ENCODE measurements around the gene CCDC61. TPM values are rescaled to one million over a fixed set of nuclear protein-coding genes. Genes with fewer than 3 reads are reported as not detected.

Gene CCDC61
- total and polyA plus RNA-seq, 4 donors: 7.8 to 21.0 (median 11.0) TPM

GRCh38 chr19:45952686-45953505 lies 42.4 kb upstream of the CCDC61 start:
- H3K27ac ChIP-seq (ENCODE audit: low read depth in 1 of 2, low read length in 1 of 2): peak overlapping the region in 1 of 2 donors; percentile 40
- ATAC-seq (ENCODE audit: insufficient read depth, low FRiP score): no peak

DNA sequence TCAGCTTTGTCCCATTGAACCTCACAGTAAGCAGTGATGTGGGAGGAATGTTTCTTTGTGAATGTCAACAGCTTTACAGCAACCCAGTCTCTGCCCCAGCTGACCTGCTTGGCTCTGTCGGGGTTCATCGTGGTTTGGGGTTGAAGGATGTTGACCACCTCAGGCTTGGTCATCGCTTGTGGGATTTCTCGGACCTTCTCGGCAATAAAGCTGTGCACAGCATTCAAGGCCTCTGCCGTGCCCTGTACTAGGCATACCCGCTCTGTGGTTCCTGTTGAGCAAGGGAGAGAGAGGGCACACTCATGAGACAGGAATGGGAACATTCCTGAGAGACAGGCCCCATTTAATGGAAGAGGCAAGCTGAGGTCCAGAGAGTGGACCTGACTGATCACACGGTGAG lies 41.6 kb upstream of the CCDC61 start:
- Histone ChIP-seq H3K36me3 (ENCODE audit: control insufficient read depth in 4 of 4, insufficient read depth in 4 of 4, low read length in 4 of 4) (no peaks in the 10 kb centered on the region), H3K9ac (ENCODE audit: insufficient read depth in 1 of 2, low read length in 2 of 2) (no peak overlapping the region), H3K4me3 (no peak overlapping the region), H3K27me3 (ENCODE audit: control insufficient read depth in 3 of 3, insufficient read depth in 3 of 3, low read length in 2 of 3) (peaks cover 0 to 7% (median 0%) of the 10 kb centered on the region in 3 donors), H3K27ac (ENCODE audit: low read depth in 1 of 2, low read length in 1 of 2) (peak overlapping the region in 1 of 2 donors; percentile 61), H3K4me1 (ENCODE audit: control insufficient read depth in 5 of 5, insufficient read depth in 5 of 5, low read length in 5 of 5) (peaks cover 0 to 18% (median 0%) of the 10 kb centered on the region in 5 donors), H3K9me3 (ENCODE audit: control insufficient read depth in 4 of 4, insufficient read depth in 3 of 4, low read length in 3 of 4) (peaks cover 0 to 10% (median 0%) of the 10 kb centered on the region in 4 donors)
- WGBS, 2 donors: 85 to 91% methylated on average over 8 of the region's 8 CpGs
- no peak for DNase-seq
- no peak for ATAC-seq (ENCODE audit: insufficient read depth, low FRiP score)
- TF ChIP-seq, protein P1, sequence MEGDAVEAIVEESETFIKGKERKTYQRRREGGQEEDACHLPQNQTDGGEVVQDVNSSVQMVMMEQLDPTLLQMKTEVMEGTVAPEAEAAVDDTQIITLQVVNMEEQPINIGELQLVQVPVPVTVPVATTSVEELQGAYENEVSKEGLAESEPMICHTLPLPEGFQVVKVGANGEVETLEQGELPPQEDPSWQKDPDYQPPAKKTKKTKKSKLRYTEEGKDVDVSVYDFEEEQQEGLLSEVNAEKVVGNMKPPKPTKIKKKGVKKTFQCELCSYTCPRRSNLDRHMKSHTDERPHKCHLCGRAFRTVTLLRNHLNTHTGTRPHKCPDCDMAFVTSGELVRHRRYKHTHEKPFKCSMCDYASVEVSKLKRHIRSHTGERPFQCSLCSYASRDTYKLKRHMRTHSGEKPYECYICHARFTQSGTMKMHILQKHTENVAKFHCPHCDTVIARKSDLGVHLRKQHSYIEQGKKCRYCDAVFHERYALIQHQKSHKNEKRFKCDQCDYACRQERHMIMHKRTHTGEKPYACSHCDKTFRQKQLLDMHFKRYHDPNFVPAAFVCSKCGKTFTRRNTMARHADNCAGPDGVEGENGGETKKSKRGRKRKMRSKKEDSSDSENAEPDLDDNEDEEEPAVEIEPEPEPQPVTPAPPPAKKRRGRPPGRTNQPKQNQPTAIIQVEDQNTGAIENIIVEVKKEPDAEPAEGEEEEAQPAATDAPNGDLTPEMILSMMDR (IDR thresholded peaks at IDR 0.05; ENCODE audit: control extremely low read depth, extremely low read depth): no peak

More at GRCh38 chr19:45952686-45953505, 42.4 kb upstream of the CCDC61 start:
- H3K9ac ChIP-seq (ENCODE audit: insufficient read depth in 1 of 2, low read length in 2 of 2): no peak overlapping the region
- 14 to 22% methylated on average over 43 of the region's 43 CpGs for WGBS, 2 donors
- no peaks in the 10 kb centered on the region for H3K27me3 ChIP-seq (ENCODE audit: control insufficient read depth in 3 of 3, insufficient read depth in 3 of 3, low read length in 2 of 3)
- H3K4me1 ChIP-seq (ENCODE audit: control insufficient read depth in 5 of 5, insufficient read depth in 5 of 5, low read length in 5 of 5): peaks cover 0 to 14% (median 0%) of the 10 kb centered on the region in 5 donors
- TF ChIP-seq, protein P1 (IDR thresholded peaks at IDR 0.05; ENCODE audit: control extremely low read depth, extremely low read depth): no peak
- H3K36me3 ChIP-seq (ENCODE audit: control insufficient read depth in 4 of 4, insufficient read depth in 4 of 4, low read length in 4 of 4): peaks cover 0 to 2% (median 0%) of the 10 kb centered on the region in 4 donors
- no peak overlapping the region for H3K4me3 ChIP-seq
- H3K9me3 ChIP-seq (ENCODE audit: control insufficient read depth in 4 of 4, insufficient read depth in 3 of 4, low read length in 3 of 4): peaks cover 0 to 6% (median 0%) of the 10 kb centered on the region in 4 donors
- peak; percentile 61 to 79 (median 70) for DNase-seq

DNA sequence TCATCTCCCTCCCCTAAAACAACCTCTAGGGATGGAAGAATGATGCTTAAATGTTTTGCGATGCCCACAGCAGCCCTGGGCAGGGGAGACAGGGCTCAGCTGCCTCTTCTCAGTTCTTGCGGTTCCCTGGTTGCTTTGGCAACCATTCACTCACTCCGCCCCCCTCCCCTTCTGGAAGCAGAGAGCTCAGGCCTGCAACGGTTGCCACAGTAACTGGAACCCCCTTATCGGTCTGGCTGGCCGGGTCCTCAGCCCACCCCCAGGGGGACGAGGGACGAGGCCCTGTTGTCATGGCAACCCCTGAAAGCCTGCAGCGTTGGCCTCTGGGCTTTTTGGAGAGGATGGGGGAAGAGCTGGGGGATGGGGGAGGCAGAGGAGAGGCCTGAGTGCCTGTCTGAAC lies 41.1 kb upstream of the CCDC61 start:
- no peak for ATAC-seq (ENCODE audit: insufficient read depth, low FRiP score)
- H3K27ac ChIP-seq (ENCODE audit: low read depth in 1 of 2, low read length in 1 of 2): peak overlapping the region in 1 of 2 donors; percentile 76
- peaks cover 0 to 10% (median 0%) of the 10 kb centered on the region in 4 donors for H3K9me3 ChIP-seq (ENCODE audit: control insufficient read depth in 4 of 4, insufficient read depth in 3 of 4, low read length in 3 of 4)
- WGBS, 2 donors: 29 to 44% methylated on average over 9 of the region's 9 CpGs
- peaks cover 0 to 10% (median 0%) of the 10 kb centered on the region in 3 donors for H3K27me3 ChIP-seq (ENCODE audit: control insufficient read depth in 3 of 3, insufficient read depth in 3 of 3, low read length in 2 of 3)
- no peak overlapping the region for H3K9ac ChIP-seq (ENCODE audit: insufficient read depth in 1 of 2, low read length in 2 of 2)
- DNase-seq: no peak
- no peaks in the 10 kb centered on the region for H3K36me3 ChIP-seq (ENCODE audit: control insufficient read depth in 4 of 4, insufficient read depth in 4 of 4, low read length in 4 of 4)
- TF ChIP-seq, protein P1 (IDR thresholded peaks at IDR 0.05; ENCODE audit: control extremely low read depth, extremely low read depth): no peak
- no peak overlapping the region for H3K4me3 ChIP-seq
- H3K4me1 ChIP-seq (ENCODE audit: control insufficient read depth in 5 of 5, insufficient read depth in 5 of 5, low read length in 5 of 5): peaks cover 0 to 20% (median 0%) of the 10 kb centered on the region in 5 donors

Measured in lung (tissue), 12 donors.